ENCODE measurements around the gene ZSCAN10. TPM values are rescaled to one million over a fixed set of nuclear protein-coding genes. Genes with fewer than 3 reads are reported as not detected.
"Not testable (repeated sequence)": the region's sequence is repeated elsewhere in the genome, so short reads cannot be mapped to it uniquely, and the experiment has no call there.

The ZSCAN10 gene
- total RNA-seq, 2 donors from 2014 or later: not detected

- Histone ChIP-seq H3K4me1 (peaks cover 0 to 22% of the 10 kb centered on the region in 2 donors), H3K9me3 (no peaks in the 10 kb centered on the region), H3K36me3 (no peaks in the 10 kb centered on the region), H3K27ac (no peak overlapping the region), H3K27me3 (no peaks in the 10 kb centered on the region), H3K4me3 (no peak overlapping the region)
- no peak for DNase-seq (ENCODE audit: low spot score)
- no peak for TF ChIP-seq CTCF (IDR thresholded peaks at IDR 0.05)
Observed at GRCh38 chr16:3071655-3072054, 27.4 kb downstream of the ZSCAN10 start.

- no peak for TF ChIP-seq CTCF (IDR thresholded peaks at IDR 0.05)
- Histone ChIP-seq H3K27me3 (no peaks in the 10 kb centered on the region), H3K27ac (no peak overlapping the region), H3K4me3 (no peak overlapping the region), H3K4me1 (peaks cover 0 to 23% of the 10 kb centered on the region in 2 donors), H3K9me3 (no peaks in the 10 kb centered on the region), H3K36me3 (no peaks in the 10 kb centered on the region)
- no peak for DNase-seq (ENCODE audit: low spot score)
Observed at GRCh38 chr16:3070608-3071111, 28.4 kb downstream of the ZSCAN10 start.

- not testable (repeated sequence) for H3K27ac ChIP-seq; H3K9me3 ChIP-seq; DNase-seq (ENCODE audit: low spot score); H3K27me3 ChIP-seq; H3K4me3 ChIP-seq; H3K36me3 ChIP-seq
- H3K4me1 ChIP-seq: peaks cover 0 to 24% of the 10 kb centered on the region in 2 donors
Observed at GRCh38 chr16:3069146-3069545, 29.9 kb downstream of the ZSCAN10 start.

GRCh38 chr16:3068487-3068886, 30.6 kb downstream of the ZSCAN10 start:
- H3K9me3 ChIP-seq: no peaks in the 10 kb centered on the region
- TF ChIP-seq CTCF (IDR thresholded peaks at IDR 0.05): no peak
- H3K4me3 ChIP-seq: no peak overlapping the region
- no peak overlapping the region for H3K27ac ChIP-seq
- peaks cover 0 to 24% of the 10 kb centered on the region in 2 donors for H3K4me1 ChIP-seq
- H3K36me3 ChIP-seq: no peaks in the 10 kb centered on the region
- no peak for DNase-seq (ENCODE audit: low spot score)
- H3K27me3 ChIP-seq: no peaks in the 10 kb centered on the region

- Histone ChIP-seq H3K9me3 (no peaks in the 10 kb centered on the region), H3K4me3 (peak overlapping the region; percentile 43 to 47), H3K27ac (peak overlapping the region; percentile 68 to 83), H3K36me3 (no peaks in the 10 kb centered on the region), H3K27me3 (no peaks in the 10 kb centered on the region), H3K4me1 (peaks cover 0 to 24% of the 10 kb centered on the region in 2 donors)
- DNase-seq (ENCODE audit: low spot score): no peak
- TF ChIP-seq CTCF (IDR thresholded peaks at IDR 0.05): no peak
Observed at GRCh38 chr16:3066440-3066748, 32.7 kb downstream of the ZSCAN10 start.

GRCh38 chr16:3065742-3066439, 33.2 kb downstream of the ZSCAN10 start:
- Histone ChIP-seq H3K27me3 (no peaks in the 10 kb centered on the region), H3K27ac (peak overlapping the region; percentile 68 to 83), H3K36me3 (no peaks in the 10 kb centered on the region), H3K4me3 (peak overlapping the region; percentile 43 to 47), H3K4me1 (peaks cover 0 to 24% of the 10 kb centered on the region in 2 donors), H3K9me3 (no peaks in the 10 kb centered on the region)
- DNase-seq (ENCODE audit: low spot score): no peak
- TF ChIP-seq CTCF (IDR thresholded peaks at IDR 0.05): no peak

Data from right atrium auricular region (tissue), 2 donors.